Prostate gland (tissue), 2 donors: ENCODE results near the gene MAGI3.

Experiments
- CTCF ChIP-seq, 4 experiments: fragments of 200-600 bp in 2 of 4; fragments of 450-650 bp in 2 of 4; sonication (generic) in 2 of 4; IDR thresholded peaks; 1 replicate in 3 of 4; 2 replicates in 1 of 4; pipeline ENCODE4 v1.5.1; 2016 to 2019; ENCODE audit warnings: antibody characterized with exemption in 4 of 4, mild to moderate bottlenecking in 2 of 4, moderate library complexity in 2 of 4
- POLR2A ChIP-seq: fragments of 450-650 bp; IDR thresholded peaks from one replicate; pipeline ENCODE4 v1.6.1; 2016; ENCODE audit warnings: antibody characterized with exemption, mild to moderate bottlenecking
- POLR2AphosphoS5 ChIP-seq: sonication (generic); formaldehyde crosslinking; IDR thresholded peaks from one replicate; pipeline ENCODE4 v1.6.1; 2017; ENCODE audit warnings: antibody characterized with exemption

- no peak for TF ChIP-seq CTCF (IDR thresholded peaks at IDR 0.05)
- TF ChIP-seq POLR2AphosphoS5: no peak
- TF ChIP-seq POLR2A: no peak
These were observed 98.4 kb downstream of the MAGI3 start for GRCh38 chr1:113488576-113489177.
